ENCODE measurements around the gene MRPL49.

MRPL49 gene

GRCh38 chr11:65087216-65087615 lies 34.9 kb upstream of the MRPL49 start:
- H3K27ac ChIP-seq, result no peak overlapping the region
- H3K4me1 ChIP-seq (ENCODE audit: control insufficient read depth in 1 of 2, insufficient read depth in 1 of 2, low read depth in 1 of 2, low read length in 1 of 2), result peaks cover 23 to 24% of the 10 kb centered on the region in 2 experiments
- no peaks in the 10 kb centered on the region for H3K9me3 ChIP-seq
- no peaks in the 10 kb centered on the region for H3K27me3 ChIP-seq
- TF ChIP-seq, protein P1, sequence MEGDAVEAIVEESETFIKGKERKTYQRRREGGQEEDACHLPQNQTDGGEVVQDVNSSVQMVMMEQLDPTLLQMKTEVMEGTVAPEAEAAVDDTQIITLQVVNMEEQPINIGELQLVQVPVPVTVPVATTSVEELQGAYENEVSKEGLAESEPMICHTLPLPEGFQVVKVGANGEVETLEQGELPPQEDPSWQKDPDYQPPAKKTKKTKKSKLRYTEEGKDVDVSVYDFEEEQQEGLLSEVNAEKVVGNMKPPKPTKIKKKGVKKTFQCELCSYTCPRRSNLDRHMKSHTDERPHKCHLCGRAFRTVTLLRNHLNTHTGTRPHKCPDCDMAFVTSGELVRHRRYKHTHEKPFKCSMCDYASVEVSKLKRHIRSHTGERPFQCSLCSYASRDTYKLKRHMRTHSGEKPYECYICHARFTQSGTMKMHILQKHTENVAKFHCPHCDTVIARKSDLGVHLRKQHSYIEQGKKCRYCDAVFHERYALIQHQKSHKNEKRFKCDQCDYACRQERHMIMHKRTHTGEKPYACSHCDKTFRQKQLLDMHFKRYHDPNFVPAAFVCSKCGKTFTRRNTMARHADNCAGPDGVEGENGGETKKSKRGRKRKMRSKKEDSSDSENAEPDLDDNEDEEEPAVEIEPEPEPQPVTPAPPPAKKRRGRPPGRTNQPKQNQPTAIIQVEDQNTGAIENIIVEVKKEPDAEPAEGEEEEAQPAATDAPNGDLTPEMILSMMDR (IDR thresholded peaks at IDR 0.05), result no peak
- peaks cover 51% of the 10 kb centered on the region for H3K36me3 ChIP-seq
- H3K4me3 ChIP-seq (ENCODE audit: low read depth in 1 of 2, low read length in 1 of 2), result no peak overlapping the region

- no peaks in the 10 kb centered on the region for H3K27me3 ChIP-seq
- H3K9me3 ChIP-seq, result no peaks in the 10 kb centered on the region
- H3K27ac ChIP-seq, result no peak overlapping the region
- peaks cover 21 to 23% of the 10 kb centered on the region in 2 experiments for H3K4me1 ChIP-seq (ENCODE audit: control insufficient read depth in 1 of 2, insufficient read depth in 1 of 2, low read depth in 1 of 2, low read length in 1 of 2)
- TF ChIP-seq, protein P1 (IDR thresholded peaks at IDR 0.05), result no peak
- H3K36me3 ChIP-seq, result peaks cover 51% of the 10 kb centered on the region
- H3K4me3 ChIP-seq (ENCODE audit: low read depth in 1 of 2, low read length in 1 of 2), result no peak overlapping the region
Measured at GRCh38 chr11:65087827-65088226, 34.3 kb upstream of the MRPL49 start.

GRCh38 chr11:65089621-65090020 lies 32.5 kb upstream of the MRPL49 start:
- peaks cover 7 to 11% of the 10 kb centered on the region in 2 experiments for H3K4me1 ChIP-seq (ENCODE audit: control insufficient read depth in 1 of 2, insufficient read depth in 1 of 2, low read depth in 1 of 2, low read length in 1 of 2)
- H3K27ac ChIP-seq, result no peak overlapping the region
- TF ChIP-seq, protein P1 (IDR thresholded peaks at IDR 0.05), result no peak
- no peaks in the 10 kb centered on the region for H3K9me3 ChIP-seq
- H3K36me3 ChIP-seq, result peaks cover 51% of the 10 kb centered on the region
- no peaks in the 10 kb centered on the region for H3K27me3 ChIP-seq
- H3K4me3 ChIP-seq (ENCODE audit: low read depth in 1 of 2, low read length in 1 of 2), result no peak overlapping the region

DNA sequence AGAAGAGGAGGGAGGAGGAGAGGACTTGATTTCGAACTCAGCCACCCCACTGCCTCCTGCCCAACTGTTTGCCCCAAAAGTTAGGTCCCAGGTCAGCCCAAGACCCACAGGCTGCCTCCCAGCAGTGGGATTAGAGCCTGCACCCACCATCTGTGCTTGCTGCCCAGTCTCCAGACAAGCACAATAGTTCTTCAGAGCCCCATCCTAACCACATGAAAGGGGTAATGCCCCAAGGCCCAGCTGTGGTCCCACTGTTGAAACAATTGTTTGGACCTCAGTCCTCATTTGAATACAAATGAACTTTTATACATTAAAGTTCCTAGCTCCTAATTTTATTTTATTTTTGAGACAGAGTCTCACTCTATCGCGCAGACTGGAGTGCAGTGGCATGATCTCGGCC lies 31.5 kb upstream of the MRPL49 start:
- peaks cover under 1 to 5% of the 10 kb centered on the region in 2 experiments for H3K4me1 ChIP-seq (ENCODE audit: control insufficient read depth in 1 of 2, insufficient read depth in 1 of 2, low read depth in 1 of 2, low read length in 1 of 2)
- H3K4me3 ChIP-seq (ENCODE audit: low read depth in 1 of 2, low read length in 1 of 2), result no peak overlapping the region
- H3K27me3 ChIP-seq, result no peaks in the 10 kb centered on the region
- H3K36me3 ChIP-seq, result peaks cover 44% of the 10 kb centered on the region
- TF ChIP-seq, protein P1 (IDR thresholded peaks at IDR 0.05), result no peak
- H3K27ac ChIP-seq, result no peak overlapping the region
- H3K9me3 ChIP-seq, result no peaks in the 10 kb centered on the region

DNA sequence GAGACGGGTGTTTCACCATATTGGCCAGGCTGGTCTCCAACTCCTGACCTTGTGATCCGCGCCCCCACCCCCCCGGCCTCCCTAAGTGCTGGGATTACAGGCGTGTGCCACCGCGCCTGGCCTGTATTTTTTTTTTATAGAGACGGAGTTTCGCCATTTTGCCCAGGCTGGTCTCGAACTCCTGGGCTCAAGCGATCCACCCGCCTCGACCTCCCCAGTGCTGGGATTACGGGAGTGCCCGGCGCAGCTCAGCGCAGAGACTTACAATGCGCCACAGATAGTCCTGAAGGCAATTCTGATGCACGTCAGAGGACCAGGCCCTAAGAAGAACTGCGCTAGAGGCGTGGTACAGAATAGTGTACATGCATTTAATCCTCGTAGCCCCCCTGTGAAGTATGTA lies 26.7 kb upstream of the MRPL49 start:
- Histone ChIP-seq H3K9me3 (no peaks in the 10 kb centered on the region), H3K4me1 (ENCODE audit: control insufficient read depth in 1 of 2, insufficient read depth in 1 of 2, low read depth in 1 of 2, low read length in 1 of 2) (peaks cover 10 to 15% of the 10 kb centered on the region in 2 experiments), H3K36me3 (no peaks in the 10 kb centered on the region), H3K27ac (peak overlapping the region; percentile 96), H3K27me3 (no peaks in the 10 kb centered on the region), H3K4me3 (ENCODE audit: low read depth in 1 of 2, low read length in 1 of 2) (peak overlapping the region; percentile 72 to 89)
- TF ChIP-seq, protein P1 (IDR thresholded peaks at IDR 0.05), result no peak
